ENCODE measurements around the gene WDR81. TPM values are rescaled to one million over a fixed set of nuclear protein-coding genes. Genes with fewer than 3 reads are reported as not detected.
A peak's percentile ranks its signal among the peaks of the same experiment; 100 is the strongest.

WDR81 gene
- total and polyA plus RNA-seq, 2 donors (not counting 1 experiment from before 2014, with no cell fraction given), result 52.7 to 102 TPM

GRCh38 chr17:1693339-1693738 lies 31.2 kb upstream of the WDR81 start:
- H3K27ac ChIP-seq (ENCODE audit: low read length in 2 of 2), result no peak overlapping the region
- H3K9me3 ChIP-seq (ENCODE audit: control extremely low read depth in 1 of 3, control insufficient read depth in 2 of 3, insufficient read depth in 1 of 3, low read length in 2 of 3), result no peaks in the 10 kb centered on the region
- no peaks in the 10 kb centered on the region for H3K4me1 ChIP-seq (ENCODE audit: control insufficient read depth in 2 of 2, insufficient read depth in 2 of 2, low read length in 2 of 2)
- TF ChIP-seq CTCF (IDR thresholded peaks at IDR 0.05) (no peak), EZH2 (IDR thresholded peaks at IDR 0.05; ENCODE audit: borderline replicate concordance, insufficient read depth, low read depth, low read length, poor library complexity, severe bottlenecking) (no peak)
- no peaks in the 10 kb centered on the region for H4K20me1 ChIP-seq (ENCODE audit: control insufficient read depth, insufficient read depth, low read length, poor library complexity, severe bottlenecking)
- no peak for ATAC-seq (ENCODE audit: low read depth)
- peaks cover 0 to 3% (median 0%) of the 10 kb centered on the region in 4 experiments for H3K27me3 ChIP-seq (replicated peaks in 1 of 4; ENCODE audit: control extremely low read depth in 1 of 4, control insufficient read depth in 3 of 4, insufficient read depth in 4 of 4, low read length in 3 of 4)
- DNase-seq, result no peak
- Mint-ChIP-seq H3K4me1 (no peaks in the 10 kb centered on the region), H3K4me3 (no peak overlapping the region), H3K27ac (peak overlapping the region; percentile 24), H3K9me3 (ENCODE audit: insufficient read depth) (no peaks in the 10 kb centered on the region), H3K27me3 (peaks cover 13% of the 10 kb centered on the region)
- intact Hi-C loops (cut with micrococcal nuclease), result no loop called here
- no peak overlapping the region for H2AFZ ChIP-seq (ENCODE audit: insufficient read depth, low read depth, low read length, poor library complexity, severe bottlenecking)
- H3K9ac ChIP-seq (ENCODE audit: low read length), result no peak overlapping the region
- no peak overlapping the region for H3K4me2 ChIP-seq (replicated peaks; ENCODE audit: low read depth, low read length, poor library complexity, severe bottlenecking)
- WGBS (ENCODE audit: insufficient coverage), result 80% methylated on average over 7 of the region's 7 CpGs
- H3K79me2 ChIP-seq (ENCODE audit: control insufficient read depth, insufficient read depth, low read length), result no peaks in the 10 kb centered on the region
- no peak overlapping the region for H3K4me3 ChIP-seq (ENCODE audit: control extremely low read depth in 1 of 5, extremely low read depth in 1 of 5, insufficient read depth in 1 of 5, low read depth in 2 of 5, low read length in 4 of 5)
- ChIA-PET POLR2A (no interaction called here), CTCF (no interaction called here)
- no peaks in the 10 kb centered on the region for H3K36me3 ChIP-seq (replicated peaks in 1 of 2; ENCODE audit: control extremely low read depth in 1 of 2, control insufficient read depth in 1 of 2, extremely low read depth in 1 of 2, insufficient read depth in 2 of 2, low read length in 1 of 2)

GRCh38 chr17:1695365-1695764 lies 29.1 kb upstream of the WDR81 start:
- H3K27me3 Mint-ChIP-seq, result peaks cover 13% of the 10 kb centered on the region
- intact Hi-C loops (cut with micrococcal nuclease), result no loop called here
- Histone ChIP-seq H3K36me3 (replicated peaks in 1 of 2; ENCODE audit: control extremely low read depth in 1 of 2, control insufficient read depth in 1 of 2, extremely low read depth in 1 of 2, insufficient read depth in 2 of 2, low read length in 1 of 2) (no peaks in the 10 kb centered on the region), H3K4me3 (ENCODE audit: control extremely low read depth in 1 of 5, extremely low read depth in 1 of 5, insufficient read depth in 1 of 5, low read depth in 2 of 5, low read length in 4 of 5) (no peak overlapping the region), H3K27me3 (replicated peaks in 1 of 4; ENCODE audit: control extremely low read depth in 1 of 4, control insufficient read depth in 3 of 4, insufficient read depth in 4 of 4, low read length in 3 of 4) (peaks cover 0 to 3% (median 0%) of the 10 kb centered on the region in 4 experiments), H3K79me2 (ENCODE audit: control insufficient read depth, insufficient read depth, low read length) (no peaks in the 10 kb centered on the region), H3K9ac (ENCODE audit: low read length) (no peak overlapping the region), H4K20me1 (ENCODE audit: control insufficient read depth, insufficient read depth, low read length, poor library complexity, severe bottlenecking) (no peaks in the 10 kb centered on the region), H3K4me1 (ENCODE audit: control insufficient read depth in 2 of 2, insufficient read depth in 2 of 2, low read length in 2 of 2) (no peaks in the 10 kb centered on the region), H2AFZ (ENCODE audit: insufficient read depth, low read depth, low read length, poor library complexity, severe bottlenecking) (no peak overlapping the region), H3K9me3 (ENCODE audit: control extremely low read depth in 1 of 3, control insufficient read depth in 2 of 3, insufficient read depth in 1 of 3, low read length in 2 of 3) (no peaks in the 10 kb centered on the region), H3K27ac (ENCODE audit: low read length in 2 of 2) (no peak overlapping the region), H3K4me2 (replicated peaks; ENCODE audit: low read depth, low read length, poor library complexity, severe bottlenecking) (no peak overlapping the region)
- ATAC-seq (ENCODE audit: low read depth) (no peak), DNase-seq (no peak)
- WGBS (ENCODE audit: insufficient coverage), result 61% methylated on average over 6 of the region's 8 CpGs
- H3K4me3 Mint-ChIP-seq, result no peak overlapping the region
- TF ChIP-seq CTCF (IDR thresholded peaks at IDR 0.05) (no peak), EZH2 (IDR thresholded peaks at IDR 0.05; ENCODE audit: borderline replicate concordance, insufficient read depth, low read depth, low read length, poor library complexity, severe bottlenecking) (no peak)
- H3K27ac Mint-ChIP-seq, result no peak overlapping the region
- CTCF ChIA-PET, result no interaction called here
- POLR2A ChIA-PET, result no interaction called here
- H3K4me1 Mint-ChIP-seq, result no peaks in the 10 kb centered on the region
- H3K9me3 Mint-ChIP-seq (ENCODE audit: insufficient read depth), result no peaks in the 10 kb centered on the region
